Progenitor cell of endocrine pancreas (in vitro differentiated cells): Measurements from ENCODE around the gene PLPP2. TPM values are rescaled to one million over a fixed set of nuclear protein-coding genes. Genes with fewer than 3 reads are reported as not detected.

Experiments used
- DNase-seq: peaks from one replicate; pipeline ENCODE4 v3.0.0; 2021; ENCODE audit warnings: low spot score; ENCODE audit not compliant: unreplicated experiment
- H3K27ac Mint-ChIP-seq: 2 replicates; pipeline ENCODE4 v1.8.0; 2021; ENCODE audit warnings: mild to moderate bottlenecking, moderate library complexity, mixed read lengths
- H3K27me3 Mint-ChIP-seq: 2 replicates; pipeline ENCODE4 v1.8.0; 2021; ENCODE audit warnings: mixed read lengths
- H3K36me3 Mint-ChIP-seq: 2 replicates; pipeline ENCODE4 v1.8.0; 2022; ENCODE audit warnings: mixed read lengths; ENCODE audit not compliant: insufficient read depth
- H3K4me1 Mint-ChIP-seq: 2 replicates; pipeline ENCODE4 v1.8.0; 2021; ENCODE audit warnings: low read depth, mixed read lengths
- H3K4me3 Mint-ChIP-seq: 2 replicates; pipeline ENCODE4 v1.8.0; 2021; ENCODE audit warnings: low read depth, mild to moderate bottlenecking, moderate library complexity, mixed read lengths
- H3K9me3 Mint-ChIP-seq: 2 replicates; pipeline ENCODE4 v1.8.0; 2021; ENCODE audit warnings: low read depth, mixed read lengths
- total RNA-seq: library from RNA; stranded (reverse); gene quantifications from 2 replicates; pipeline ENCODE4 v1.2.1, GENCODE V29; 2021
- TF ChIP-seq, protein P1 (sequence below): fragments of 200-600 bp; sonication (generic); IDR thresholded peaks from one replicate; pipeline ENCODE4 v1.5.0; 2021; ENCODE audit warnings: antibody characterized with exemption, mild to moderate bottlenecking; ENCODE audit not compliant: unreplicated experiment

PLPP2 gene
- total RNA-seq, 1 donor from 2014 or later = 46.3 TPM

DNA sequence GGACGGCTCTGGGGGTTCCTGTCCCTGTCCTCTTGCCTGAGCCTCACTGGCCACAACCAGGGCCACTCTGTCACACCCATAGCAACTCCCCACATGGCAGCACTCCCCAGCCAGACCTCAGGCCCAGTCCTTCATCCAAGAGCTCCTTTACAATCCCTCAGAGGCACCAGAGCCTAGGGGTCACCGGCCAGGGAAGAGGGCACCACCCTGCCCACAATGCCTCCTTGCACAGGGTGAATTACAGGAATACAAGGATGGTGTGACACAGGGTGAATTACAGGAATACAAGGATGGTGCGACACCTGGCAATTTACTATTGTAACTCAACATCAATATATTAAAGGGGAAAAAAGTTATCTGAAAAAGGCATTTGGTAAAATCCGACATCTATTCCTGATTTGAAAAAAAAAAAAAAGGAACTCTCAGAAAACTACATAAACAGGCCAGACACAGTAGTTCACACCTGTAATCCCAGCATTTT, 36.9 kb upstream of the PLPP2 start:
- peaks cover 41% of the 10 kb centered on the region for H3K36me3 Mint-ChIP-seq
- peaks cover 3% of the 10 kb centered on the region for H3K9me3 Mint-ChIP-seq
- TF ChIP-seq, protein P1, sequence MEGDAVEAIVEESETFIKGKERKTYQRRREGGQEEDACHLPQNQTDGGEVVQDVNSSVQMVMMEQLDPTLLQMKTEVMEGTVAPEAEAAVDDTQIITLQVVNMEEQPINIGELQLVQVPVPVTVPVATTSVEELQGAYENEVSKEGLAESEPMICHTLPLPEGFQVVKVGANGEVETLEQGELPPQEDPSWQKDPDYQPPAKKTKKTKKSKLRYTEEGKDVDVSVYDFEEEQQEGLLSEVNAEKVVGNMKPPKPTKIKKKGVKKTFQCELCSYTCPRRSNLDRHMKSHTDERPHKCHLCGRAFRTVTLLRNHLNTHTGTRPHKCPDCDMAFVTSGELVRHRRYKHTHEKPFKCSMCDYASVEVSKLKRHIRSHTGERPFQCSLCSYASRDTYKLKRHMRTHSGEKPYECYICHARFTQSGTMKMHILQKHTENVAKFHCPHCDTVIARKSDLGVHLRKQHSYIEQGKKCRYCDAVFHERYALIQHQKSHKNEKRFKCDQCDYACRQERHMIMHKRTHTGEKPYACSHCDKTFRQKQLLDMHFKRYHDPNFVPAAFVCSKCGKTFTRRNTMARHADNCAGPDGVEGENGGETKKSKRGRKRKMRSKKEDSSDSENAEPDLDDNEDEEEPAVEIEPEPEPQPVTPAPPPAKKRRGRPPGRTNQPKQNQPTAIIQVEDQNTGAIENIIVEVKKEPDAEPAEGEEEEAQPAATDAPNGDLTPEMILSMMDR = no peak

DNA sequence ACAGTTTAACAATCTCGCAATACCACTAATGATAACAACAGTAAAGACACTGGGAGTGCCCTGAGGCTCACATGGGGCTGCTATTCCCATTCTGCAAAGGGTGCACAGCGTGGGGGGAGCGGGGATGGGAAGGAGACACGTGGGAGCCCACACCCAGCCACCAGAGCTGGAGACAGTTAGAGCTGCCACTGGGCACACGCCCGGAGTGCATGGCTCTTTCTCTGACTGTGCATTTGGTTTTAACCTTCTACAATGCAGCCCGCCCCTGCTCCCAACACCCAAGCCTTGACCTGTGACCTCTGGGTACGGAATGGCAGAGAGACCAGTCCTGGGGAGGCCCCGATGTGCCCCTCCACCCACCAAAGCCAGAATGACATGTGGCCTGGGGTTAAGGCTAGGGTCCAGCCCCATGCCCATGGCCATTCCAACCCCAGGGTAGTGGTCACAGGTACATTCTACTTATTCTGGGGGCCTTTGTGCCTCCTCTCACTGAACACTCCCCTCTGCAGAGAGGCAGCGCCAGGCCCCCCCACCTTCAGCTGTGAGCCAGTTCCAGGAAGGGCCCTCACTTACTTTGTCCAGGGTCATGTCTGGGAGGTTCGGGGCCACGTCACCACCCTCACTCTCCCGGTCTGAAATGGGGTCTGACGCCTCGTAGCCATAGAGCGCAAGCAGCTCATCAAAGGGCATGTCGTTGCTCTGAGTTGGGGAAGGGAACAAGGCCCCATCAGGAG, 36.3 kb upstream of the PLPP2 start:
- H3K9me3 Mint-ChIP-seq = peaks cover 3% of the 10 kb centered on the region
- peaks cover 40% of the 10 kb centered on the region for H3K36me3 Mint-ChIP-seq
- no peaks in the 10 kb centered on the region for H3K4me1 Mint-ChIP-seq
- no peak overlapping the region for H3K27ac Mint-ChIP-seq
- H3K27me3 Mint-ChIP-seq = no peaks in the 10 kb centered on the region
- H3K4me3 Mint-ChIP-seq = no peak overlapping the region
- no peak for DNase-seq
- TF ChIP-seq, protein P1 = no peak

More for the DNA sequence above, 36.9 kb upstream of the PLPP2 start:
- no peaks in the 10 kb centered on the region for H3K4me1 Mint-ChIP-seq
- H3K4me3 Mint-ChIP-seq = no peak overlapping the region
- no peaks in the 10 kb centered on the region for H3K27me3 Mint-ChIP-seq
- no peak overlapping the region for H3K27ac Mint-ChIP-seq
- no peak for DNase-seq

DNA sequence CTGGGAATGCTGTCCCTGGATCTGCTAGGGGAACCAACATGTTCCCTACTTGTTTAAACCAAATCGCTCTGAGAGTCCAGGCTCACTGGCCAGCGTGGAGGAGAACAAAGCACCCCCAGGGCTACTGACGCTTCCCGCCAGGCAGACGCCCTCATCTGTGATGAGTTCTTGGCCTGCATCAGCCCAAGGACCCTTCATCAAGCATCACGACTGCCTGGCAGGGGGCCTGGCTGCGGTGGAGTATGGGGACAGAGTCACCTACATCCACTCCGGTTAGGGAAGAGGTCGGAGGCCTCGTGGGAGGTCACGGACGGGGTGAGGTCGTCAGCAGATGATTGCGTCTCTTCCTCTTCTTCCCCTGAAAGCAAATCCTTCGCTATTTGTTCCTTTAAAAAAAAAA, 35.7 kb upstream of the PLPP2 start:
- H3K36me3 Mint-ChIP-seq = peaks cover 40% of the 10 kb centered on the region
- no peak for DNase-seq
- H3K27ac Mint-ChIP-seq = no peak overlapping the region
- H3K27me3 Mint-ChIP-seq = no peaks in the 10 kb centered on the region
- H3K4me3 Mint-ChIP-seq = no peak overlapping the region
- H3K9me3 Mint-ChIP-seq = peaks cover 3% of the 10 kb centered on the region
- TF ChIP-seq, protein P1 = no peak
- no peaks in the 10 kb centered on the region for H3K4me1 Mint-ChIP-seq

DNA sequence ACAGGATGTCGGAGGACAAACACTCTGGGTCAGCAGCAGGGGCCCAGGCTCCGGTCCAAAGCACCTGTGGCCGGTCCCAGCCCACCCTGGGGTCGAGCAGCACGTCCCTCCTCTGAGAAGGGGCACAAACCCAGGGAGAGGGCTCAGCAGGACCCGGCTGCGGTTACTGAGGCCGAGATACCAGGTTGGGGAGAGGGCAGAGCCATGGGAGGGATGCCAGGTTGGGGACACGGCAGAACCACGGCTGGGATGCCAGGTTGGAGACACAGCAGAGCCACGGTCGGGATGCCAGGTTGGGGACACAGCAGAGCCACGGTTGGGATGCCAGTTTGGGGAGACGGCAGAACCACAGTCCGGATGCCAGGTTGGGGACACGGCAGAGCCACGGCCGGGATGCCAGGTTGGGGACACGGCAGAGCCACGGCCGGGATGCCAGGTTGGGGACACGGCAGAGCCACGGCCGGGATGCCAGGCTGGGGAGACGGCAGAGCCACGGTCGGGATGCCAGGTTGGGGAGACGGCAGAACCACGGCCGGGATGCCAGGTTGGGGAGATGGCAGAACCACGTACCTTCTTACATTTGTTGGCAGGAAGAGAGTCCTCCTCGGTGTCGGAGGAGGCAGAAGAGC, 34.8 kb upstream of the PLPP2 start:
- H3K27me3 Mint-ChIP-seq = no peaks in the 10 kb centered on the region
- no peak for DNase-seq
- H3K27ac Mint-ChIP-seq = no peak overlapping the region
- no peaks in the 10 kb centered on the region for H3K4me1 Mint-ChIP-seq
- no peak overlapping the region for H3K4me3 Mint-ChIP-seq
- TF ChIP-seq, protein P1 = no peak
- peaks cover 4% of the 10 kb centered on the region for H3K9me3 Mint-ChIP-seq
- H3K36me3 Mint-ChIP-seq = peaks cover 43% of the 10 kb centered on the region

DNA sequence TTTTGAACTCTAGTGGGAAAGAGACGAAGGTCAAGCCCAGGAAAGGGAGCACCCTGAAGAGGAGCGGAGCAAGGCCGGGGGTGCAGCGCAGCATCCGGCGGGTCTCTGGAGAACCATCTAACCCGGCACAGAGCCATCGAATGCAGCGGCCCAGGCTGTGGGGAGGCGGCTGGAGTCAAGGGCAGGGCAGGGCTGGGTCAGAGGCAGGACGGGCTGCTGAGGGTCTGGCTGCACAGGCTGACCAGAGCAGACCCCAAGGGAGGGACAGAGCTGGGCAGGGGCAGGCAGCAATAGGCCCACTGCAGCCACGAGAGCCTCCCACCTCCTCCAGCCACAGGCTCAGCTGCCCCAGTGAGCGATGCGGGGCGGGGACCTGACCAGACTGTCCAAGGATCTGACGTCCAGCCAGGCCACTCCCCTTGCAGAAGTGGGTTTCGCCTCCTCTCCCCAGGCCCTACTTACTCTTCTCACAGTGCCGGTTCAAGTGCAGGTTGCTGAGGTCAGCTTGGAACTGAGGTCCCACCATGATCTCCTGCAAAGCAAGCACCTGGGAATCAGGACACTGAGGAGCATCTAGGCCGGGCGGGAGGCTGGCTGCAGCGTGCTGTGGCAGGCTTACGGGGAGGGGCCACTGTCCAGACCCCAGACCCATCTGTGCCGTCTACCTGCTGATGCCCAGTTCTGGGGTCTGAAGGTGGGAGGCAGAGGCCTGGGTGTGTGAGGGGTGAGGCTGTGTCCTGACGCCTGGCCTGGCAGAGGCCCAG, 34.2 kb upstream of the PLPP2 start:
- no peak for DNase-seq
- TF ChIP-seq, protein P1 = no peak
- Mint-ChIP-seq H3K4me3 (no peak overlapping the region), H3K27ac (no peak overlapping the region), H3K4me1 (no peaks in the 10 kb centered on the region), H3K9me3 (peaks cover 9% of the 10 kb centered on the region), H3K27me3 (no peaks in the 10 kb centered on the region), H3K36me3 (peaks cover 44% of the 10 kb centered on the region)
